ENCODE data around the gene HSPB7.
A peak's percentile ranks its signal among the peaks of the same experiment; 100 is the strongest.
"Not testable (repeated sequence)": the region's sequence is repeated elsewhere in the genome, so short reads cannot be mapped to it uniquely, and the experiment has no call there.

HSPB7 gene

DNA sequence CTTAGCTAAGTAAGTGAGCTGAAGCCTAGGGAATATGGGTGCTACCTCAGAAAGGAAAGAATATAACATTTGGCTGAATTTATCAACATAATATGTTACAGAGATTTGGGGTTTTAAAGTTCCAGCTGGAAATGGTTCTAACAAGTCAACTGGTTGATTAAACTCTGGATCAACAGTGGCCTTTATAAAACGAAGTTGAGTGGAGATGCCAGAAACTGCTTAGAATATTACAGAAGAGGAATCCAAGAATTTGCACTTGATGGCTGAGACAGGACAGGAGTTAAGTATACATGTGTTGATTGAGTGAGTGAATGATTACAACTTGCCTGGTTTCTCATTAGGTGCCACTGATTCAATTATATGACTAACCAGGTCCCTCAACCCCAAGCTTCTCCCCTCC is 34.6 kb downstream of the HSPB7 start:
- Histone ChIP-seq H3K9ac (ENCODE audit: low read length) (no peak overlapping the region), H4K20me1 (ENCODE audit: insufficient read depth, low read length) (no peaks in the 10 kb centered on the region), H3K79me2 (ENCODE audit: low read length) (no peaks in the 10 kb centered on the region), H2AFZ (ENCODE audit: low read depth, low read length) (no peak overlapping the region), H3K27me3 (ENCODE audit: low read depth, low read length) (no peaks in the 10 kb centered on the region), H3K36me3 (replicated peaks; ENCODE audit: low read depth, low read length) (no peaks in the 10 kb centered on the region), H3K9me3 (ENCODE audit: insufficient read depth, low read length) (no peaks in the 10 kb centered on the region), H3K4me2 (ENCODE audit: low read length) (no peak overlapping the region), H3K4me1 (ENCODE audit: low read length) (no peaks in the 10 kb centered on the region), H3K27ac (ENCODE audit: low read length) (no peak overlapping the region), H3K4me3 (ENCODE audit: low read length) (no peak overlapping the region)
- TF ChIP-seq, protein P1, sequence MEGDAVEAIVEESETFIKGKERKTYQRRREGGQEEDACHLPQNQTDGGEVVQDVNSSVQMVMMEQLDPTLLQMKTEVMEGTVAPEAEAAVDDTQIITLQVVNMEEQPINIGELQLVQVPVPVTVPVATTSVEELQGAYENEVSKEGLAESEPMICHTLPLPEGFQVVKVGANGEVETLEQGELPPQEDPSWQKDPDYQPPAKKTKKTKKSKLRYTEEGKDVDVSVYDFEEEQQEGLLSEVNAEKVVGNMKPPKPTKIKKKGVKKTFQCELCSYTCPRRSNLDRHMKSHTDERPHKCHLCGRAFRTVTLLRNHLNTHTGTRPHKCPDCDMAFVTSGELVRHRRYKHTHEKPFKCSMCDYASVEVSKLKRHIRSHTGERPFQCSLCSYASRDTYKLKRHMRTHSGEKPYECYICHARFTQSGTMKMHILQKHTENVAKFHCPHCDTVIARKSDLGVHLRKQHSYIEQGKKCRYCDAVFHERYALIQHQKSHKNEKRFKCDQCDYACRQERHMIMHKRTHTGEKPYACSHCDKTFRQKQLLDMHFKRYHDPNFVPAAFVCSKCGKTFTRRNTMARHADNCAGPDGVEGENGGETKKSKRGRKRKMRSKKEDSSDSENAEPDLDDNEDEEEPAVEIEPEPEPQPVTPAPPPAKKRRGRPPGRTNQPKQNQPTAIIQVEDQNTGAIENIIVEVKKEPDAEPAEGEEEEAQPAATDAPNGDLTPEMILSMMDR (IDR thresholded peaks at IDR 0.05; ENCODE audit: low read depth, low read length) = no peak

DNA sequence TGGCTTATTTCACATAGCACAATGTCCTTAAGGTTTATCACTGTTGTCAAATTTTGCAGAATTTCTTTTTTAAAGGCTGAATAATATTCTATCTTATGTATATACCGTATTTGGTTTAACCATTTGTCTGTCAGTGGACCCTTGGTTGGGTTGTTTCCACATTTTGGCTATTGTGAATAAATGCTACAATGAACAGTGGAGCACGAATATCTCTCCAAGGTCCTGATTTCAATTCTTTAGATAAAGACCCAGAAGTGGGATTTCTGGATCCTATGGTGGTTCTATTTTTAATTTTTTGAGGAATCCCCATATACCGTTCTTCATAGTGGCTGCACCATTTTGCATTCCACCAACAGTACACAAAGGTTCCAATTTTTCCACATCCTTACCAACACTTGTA is 36.2 kb downstream of the HSPB7 start:
- Histone ChIP-seq H2AFZ (ENCODE audit: low read depth, low read length) (no peak overlapping the region), H3K27ac (ENCODE audit: low read length) (no peak overlapping the region), H3K4me2 (ENCODE audit: low read length) (no peak overlapping the region), H3K9me3 (ENCODE audit: insufficient read depth, low read length) (no peaks in the 10 kb centered on the region), H3K4me1 (ENCODE audit: low read length) (peaks cover 1% of the 10 kb centered on the region), H3K36me3 (replicated peaks; ENCODE audit: low read depth, low read length) (no peaks in the 10 kb centered on the region), H3K79me2 (ENCODE audit: low read length) (no peaks in the 10 kb centered on the region), H3K4me3 (ENCODE audit: low read length) (no peak overlapping the region), H3K9ac (ENCODE audit: low read length) (no peak overlapping the region), H3K27me3 (ENCODE audit: low read depth, low read length) (no peaks in the 10 kb centered on the region), H4K20me1 (ENCODE audit: insufficient read depth, low read length) (no peaks in the 10 kb centered on the region)
- TF ChIP-seq, protein P1 (IDR thresholded peaks at IDR 0.05; ENCODE audit: low read depth, low read length) = no peak
- TF ChIP-seq EZH2phosphoT487 (IDR thresholded peaks at IDR 0.05; ENCODE audit: low read depth) = no peak

DNA sequence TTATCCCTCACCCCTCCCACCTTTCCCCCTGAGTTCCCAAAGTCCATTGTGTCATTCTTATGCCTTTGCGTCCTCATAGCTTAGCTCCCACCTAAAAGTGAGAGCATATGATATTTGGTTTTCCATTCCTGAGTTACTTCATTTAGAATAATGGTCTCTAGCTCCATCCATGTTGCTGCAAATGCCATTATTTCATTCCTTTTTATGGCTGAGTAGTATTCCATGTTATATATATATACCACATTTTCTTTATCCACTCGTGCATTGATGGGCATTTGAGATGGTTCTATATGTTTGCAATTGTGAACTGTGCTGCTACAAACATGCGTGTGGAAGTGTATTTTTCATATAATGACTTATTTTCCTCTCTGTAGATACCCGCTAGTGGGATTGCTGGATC is 39.9 kb downstream of the HSPB7 start:
- Histone ChIP-seq H3K4me1 (ENCODE audit: low read length) (peaks cover 25% of the 10 kb centered on the region), H3K79me2 (ENCODE audit: low read length) (peaks cover 19% of the 10 kb centered on the region)
- not testable (repeated sequence) for H3K9me3 ChIP-seq (ENCODE audit: insufficient read depth, low read length); H4K20me1 ChIP-seq (ENCODE audit: insufficient read depth, low read length); H3K9ac ChIP-seq (ENCODE audit: low read length); H3K4me2 ChIP-seq (ENCODE audit: low read length); H2AFZ ChIP-seq (ENCODE audit: low read depth, low read length); H3K27me3 ChIP-seq (ENCODE audit: low read depth, low read length); H3K4me3 ChIP-seq (ENCODE audit: low read length); H3K27ac ChIP-seq (ENCODE audit: low read length); H3K36me3 ChIP-seq (replicated peaks; ENCODE audit: low read depth, low read length)

DNA sequence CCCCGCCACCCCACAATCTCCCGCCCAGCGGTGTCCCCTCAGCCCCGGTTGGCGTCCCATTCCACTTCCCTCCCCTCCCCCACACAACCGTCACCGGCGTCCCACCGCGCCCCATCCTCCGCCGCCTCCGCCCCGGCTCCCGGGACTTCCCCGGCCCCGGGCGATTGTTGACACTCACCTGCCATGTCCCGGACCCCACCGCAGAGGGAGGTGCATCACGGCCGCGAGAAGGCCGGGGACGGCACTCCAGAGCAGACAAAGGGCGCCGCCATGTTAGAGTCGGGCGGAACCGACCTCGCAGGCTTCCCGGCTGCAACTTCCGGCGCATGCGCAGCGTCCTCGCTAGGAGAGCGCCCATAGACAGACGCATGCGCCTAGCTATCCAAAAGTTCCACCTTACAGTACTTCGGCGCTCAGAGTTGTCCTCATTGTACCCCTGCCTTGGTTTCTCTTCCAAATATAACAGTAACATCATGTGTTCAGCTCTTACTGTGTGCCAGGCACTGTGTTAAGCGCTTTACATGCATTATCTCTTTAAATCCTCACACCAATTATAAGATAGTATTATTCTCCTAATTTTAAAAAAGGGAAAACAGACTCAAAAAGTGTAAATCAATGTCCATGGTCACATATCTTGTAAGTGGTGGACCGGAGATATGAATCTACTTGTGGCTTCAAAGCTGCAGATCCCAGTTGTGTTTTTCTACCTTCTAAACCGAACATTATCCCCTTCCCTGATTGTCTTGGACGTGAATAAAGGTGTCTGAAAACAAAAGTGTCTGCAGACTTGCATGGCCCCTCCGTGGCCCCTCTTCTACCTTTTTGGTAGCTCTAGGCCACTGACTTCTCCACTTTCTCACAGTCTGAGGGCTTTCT is 41.8 kb downstream of the HSPB7 start, which contains the start of gene ZBTB17:
TSS of gene ZBTB17 (minus strand) at position 297 of the 876 bp plus-strand sequence. CDS start 27,606 bp downstream, outside the sequence.
- TF ChIP-seq, protein P1 (IDR thresholded peaks at IDR 0.05; ENCODE audit: low read depth, low read length) = no peak
- no peak for TF ChIP-seq EZH2phosphoT487 (IDR thresholded peaks at IDR 0.05; ENCODE audit: low read depth)
- H3K4me1 ChIP-seq (ENCODE audit: low read length) = peaks cover 25% of the 10 kb centered on the region
- peak within 1 kb of the TSS; percentile 90 for H3K4me2 ChIP-seq (ENCODE audit: low read length)
- H3K4me3 ChIP-seq (ENCODE audit: low read length) = peak within 1 kb of the TSS; percentile 83
- H3K9ac ChIP-seq (ENCODE audit: low read length) = peak within 1 kb of the TSS; percentile 81
- H3K79me2 ChIP-seq (ENCODE audit: low read length) = peaks cover 20% of the 10 kb centered on the region
- H3K27ac ChIP-seq (ENCODE audit: low read length) = peak within 1 kb of the TSS; percentile 83
- peaks cover 15% of the 10 kb centered on the region for H3K36me3 ChIP-seq (replicated peaks; ENCODE audit: low read depth, low read length)
- peak within 1 kb of the TSS; percentile 44 for H2AFZ ChIP-seq (ENCODE audit: low read depth, low read length)
- H3K9me3 ChIP-seq (ENCODE audit: insufficient read depth, low read length) = no peaks in the 10 kb centered on the region
- H3K27me3 ChIP-seq (ENCODE audit: low read depth, low read length) = no peaks in the 10 kb centered on the region
- H4K20me1 ChIP-seq (ENCODE audit: insufficient read depth, low read length) = no peaks in the 10 kb centered on the region

Measured in OCI-LY3 (cell line).